ENCODE data around the gene TRIM17.
"Not testable (repeated sequence)": the region's sequence is repeated elsewhere in the genome, so short reads cannot be mapped to it uniquely, and the experiment has no call there.

Gene TRIM17

DNA sequence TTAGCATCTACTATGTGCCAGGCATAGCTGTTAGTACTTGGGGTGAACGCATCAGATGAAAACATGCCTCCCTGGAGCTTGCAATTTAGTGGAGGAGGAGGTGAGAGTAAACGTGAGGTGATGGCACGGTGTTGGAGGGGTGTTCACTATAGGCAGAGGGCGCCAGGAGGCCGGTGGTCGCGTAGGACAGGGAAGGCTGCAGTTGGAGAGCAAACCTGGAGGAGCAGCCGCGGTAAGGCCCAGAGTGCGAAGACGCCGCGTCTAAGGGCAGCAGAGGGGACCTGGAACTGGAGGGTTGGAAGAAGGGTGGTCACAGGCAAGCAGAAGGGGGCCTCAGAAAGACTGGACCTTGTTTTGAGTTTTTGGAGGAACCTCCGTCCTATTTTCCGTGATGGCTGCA is 30.2 kb upstream of the TRIM17 start:
- DNase-seq = no peak

DNA sequence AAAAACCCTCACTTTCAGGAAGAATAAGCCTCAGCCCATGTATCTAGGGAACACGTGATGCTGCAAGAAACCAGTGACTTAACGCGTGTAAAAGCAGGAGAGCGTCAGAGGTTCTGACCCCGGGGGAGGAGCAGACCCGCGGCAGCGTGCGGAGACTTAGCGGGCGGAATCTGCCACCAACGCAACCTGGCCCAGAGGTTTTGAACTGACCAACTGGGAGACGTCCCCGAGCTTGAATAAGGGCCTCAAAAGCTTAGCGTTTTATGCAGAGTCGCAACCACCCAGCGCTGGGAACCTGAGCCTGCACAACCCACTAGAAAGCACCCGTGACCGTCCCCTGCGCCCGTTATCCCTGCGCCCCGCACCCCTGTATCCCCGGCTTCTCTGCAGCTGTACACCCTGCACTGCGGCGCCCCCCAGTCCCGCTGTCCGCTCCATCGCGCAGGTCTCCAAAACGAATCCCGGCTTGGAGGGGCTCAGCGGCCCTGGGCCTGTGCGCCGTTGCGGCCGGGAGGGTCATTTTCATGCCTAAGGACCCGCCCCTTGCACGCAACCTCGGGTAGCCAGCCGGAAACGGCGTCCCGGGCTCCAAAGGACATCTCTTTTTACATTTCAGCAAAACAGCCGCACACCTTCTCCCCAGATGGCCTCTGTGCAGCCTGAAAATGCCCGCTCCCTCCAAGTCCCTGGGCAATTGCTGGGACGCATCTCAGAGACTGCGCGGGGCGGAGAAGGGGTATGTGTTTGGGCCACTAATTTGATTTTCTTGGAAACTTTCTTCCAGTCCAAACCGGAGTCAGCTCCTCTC is 29.4 kb upstream of the TRIM17 start:
- peak; percentile 48 for DNase-seq

DNA sequence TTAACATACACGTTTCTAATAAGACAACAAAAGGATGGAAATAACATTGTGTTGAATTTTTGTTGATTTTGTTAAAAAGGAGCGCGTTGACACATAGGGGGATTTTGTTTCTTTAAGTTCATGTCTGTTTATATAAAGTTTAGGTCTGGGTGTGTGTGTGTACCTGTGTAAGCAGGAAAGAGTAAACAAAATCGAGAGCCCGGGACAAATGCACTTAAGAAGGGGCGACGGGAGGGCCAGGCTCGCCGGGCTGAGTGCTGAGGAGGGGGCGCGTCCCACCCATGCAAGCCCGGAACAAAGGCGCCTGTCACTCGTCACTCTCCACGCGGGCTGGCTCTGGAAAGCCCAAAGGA is 28.8 kb upstream of the TRIM17 start:
- no peak for DNase-seq

DNA sequence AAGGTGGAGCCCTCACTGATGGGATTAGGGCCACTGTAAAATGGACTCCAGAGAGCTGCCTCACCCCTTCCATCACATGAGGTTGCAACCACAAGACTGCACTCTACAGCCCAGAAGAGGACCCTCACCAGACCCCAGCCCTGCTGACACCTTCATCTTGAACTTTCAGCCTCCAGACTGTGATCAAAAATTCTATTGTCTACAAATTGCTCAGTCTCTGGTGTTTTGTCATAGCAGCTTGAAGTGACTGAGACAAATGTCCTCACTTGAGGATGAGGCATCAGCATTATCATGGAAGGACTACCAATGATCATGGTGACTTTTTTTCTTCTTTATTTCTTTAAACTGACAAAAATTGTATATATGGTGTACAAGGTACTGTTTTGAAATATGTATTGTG is 26.7 kb upstream of the TRIM17 start:
- DNase-seq = no peak

DNA sequence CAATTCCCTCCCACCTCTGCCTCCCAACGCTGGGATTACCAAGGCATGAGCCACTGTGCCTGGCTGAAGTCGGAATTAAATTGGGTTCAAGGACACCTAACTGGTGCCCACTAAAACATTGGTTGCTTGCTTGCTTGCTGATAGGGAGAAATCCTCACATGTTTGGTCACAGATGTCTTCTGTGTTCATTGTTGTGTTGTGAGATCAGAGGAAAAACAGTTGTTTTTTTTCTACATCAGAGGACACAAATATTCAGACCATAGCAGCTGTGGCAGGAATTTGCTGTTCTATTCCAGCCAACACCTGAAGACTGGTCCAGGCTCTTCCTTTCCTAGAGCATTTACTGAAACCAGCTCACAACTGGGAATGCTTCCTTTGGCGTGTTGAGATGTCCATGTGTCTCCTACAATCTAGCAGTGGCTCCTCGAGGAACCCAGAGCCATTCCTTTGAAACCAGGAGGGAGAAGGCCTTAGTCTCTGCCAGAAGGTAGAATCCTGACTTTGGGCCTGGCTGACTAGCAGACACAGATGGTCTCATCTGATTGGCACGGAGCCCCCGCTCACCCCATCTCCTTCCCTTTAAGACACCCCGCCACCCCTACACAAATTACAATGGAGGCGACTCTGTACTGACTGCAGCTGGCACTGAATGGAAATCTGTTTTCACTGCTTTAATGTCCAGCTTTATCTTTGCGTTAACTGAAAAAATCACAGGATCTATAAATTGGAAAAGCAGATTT is 24.3 kb upstream of the TRIM17 start:
- DNase-seq = no peak

DNA sequence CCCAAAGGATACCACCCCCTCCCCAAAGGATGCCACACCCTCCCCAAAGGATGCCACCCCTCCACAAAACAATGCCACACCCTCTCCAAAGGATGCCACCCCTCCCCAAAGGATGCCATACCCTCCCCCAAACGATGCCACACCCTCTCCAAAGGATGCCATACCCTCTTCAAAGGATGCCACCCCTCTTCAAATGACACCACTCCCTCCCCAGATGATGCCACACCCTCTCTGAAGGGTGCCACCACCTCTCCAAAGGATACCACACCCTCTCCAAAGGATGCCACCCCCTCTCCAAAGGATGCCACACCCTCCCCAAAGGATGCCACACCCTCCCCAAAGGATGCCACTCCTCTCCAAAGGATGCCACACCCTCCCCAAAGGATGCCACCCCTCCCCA is 21.6 kb upstream of the TRIM17 start:
- no peak for DNase-seq

DNA sequence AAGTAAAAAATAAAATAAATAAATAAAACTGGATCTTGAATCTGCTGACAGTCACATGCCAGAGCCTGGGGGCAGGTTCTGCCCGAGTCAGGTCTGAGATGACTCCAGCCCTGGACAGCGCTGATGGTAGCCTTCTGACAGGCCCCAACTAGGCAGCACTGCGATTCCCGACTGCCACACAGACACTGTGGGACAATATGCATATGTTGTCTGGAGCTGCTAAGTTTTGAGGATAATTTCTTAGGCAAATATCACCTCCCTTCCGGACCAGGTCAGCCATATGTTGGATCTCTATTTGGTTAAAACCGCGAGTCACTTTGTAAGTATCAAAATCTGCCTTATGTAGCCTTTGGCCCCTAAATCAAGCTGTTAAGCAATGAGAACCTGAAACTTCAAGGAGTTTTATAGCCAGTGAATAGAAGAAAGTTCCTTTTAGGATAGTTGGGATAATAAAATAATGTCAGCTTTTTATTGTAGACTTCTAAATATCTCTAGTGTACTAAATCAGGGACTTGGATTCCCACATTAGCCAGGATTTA is 20.8 kb upstream of the TRIM17 start:
- DNase-seq = no peak

DNA sequence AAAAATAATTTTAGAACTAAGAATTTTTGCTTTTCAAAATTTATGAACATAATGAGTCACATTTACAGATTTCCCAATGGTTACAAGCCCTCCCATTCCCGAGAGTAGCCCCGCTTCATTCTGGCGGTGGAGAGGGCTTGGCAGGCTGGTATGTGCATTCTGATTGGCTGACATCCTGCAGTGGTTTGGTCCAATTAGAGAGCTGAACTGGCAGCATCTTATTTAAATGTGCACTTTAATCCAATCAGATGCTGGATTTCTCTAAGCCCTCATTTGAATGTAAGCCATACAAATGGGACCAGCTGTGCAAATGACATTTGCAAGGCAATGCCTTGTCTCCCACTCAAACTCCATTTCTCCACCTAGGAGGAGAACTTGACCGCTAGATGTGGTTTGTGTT is 18.0 kb upstream of the TRIM17 start:
- no peak for DNase-seq

DNA sequence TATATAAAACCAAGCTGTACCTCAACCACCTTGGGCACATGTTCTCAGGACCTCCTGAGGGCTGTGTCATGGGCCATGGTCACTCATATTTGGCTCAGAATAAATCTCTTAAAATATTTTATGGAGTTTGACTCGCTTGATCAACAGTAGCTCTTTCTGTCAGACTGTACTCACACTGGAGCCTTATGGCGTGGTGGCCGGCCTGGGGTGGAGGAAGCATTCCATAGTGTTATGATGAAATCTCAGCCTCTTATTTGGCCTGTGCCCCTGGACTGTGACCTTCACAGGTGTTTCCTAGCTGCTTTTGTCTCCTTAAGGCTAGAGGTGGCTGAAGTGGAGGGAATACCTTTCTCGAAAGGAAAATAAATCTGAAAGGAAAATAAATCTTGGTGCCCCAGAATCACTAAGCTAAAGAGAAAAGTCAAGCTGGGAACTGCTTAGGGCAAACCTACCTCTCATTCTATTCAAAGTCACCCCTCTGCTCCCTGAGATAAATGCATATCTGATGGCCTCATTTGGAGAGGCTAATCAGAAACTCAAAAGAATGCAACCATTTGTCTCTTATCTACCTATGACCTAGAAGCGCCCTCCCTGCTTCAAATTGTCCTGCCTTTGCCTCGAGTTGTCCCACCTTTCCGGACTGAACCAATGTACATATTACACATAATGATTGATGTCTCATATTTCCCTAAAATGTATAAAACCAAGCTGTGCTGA is 16.8 kb upstream of the TRIM17 start:
- not testable (repeated sequence) for DNase-seq

DNA sequence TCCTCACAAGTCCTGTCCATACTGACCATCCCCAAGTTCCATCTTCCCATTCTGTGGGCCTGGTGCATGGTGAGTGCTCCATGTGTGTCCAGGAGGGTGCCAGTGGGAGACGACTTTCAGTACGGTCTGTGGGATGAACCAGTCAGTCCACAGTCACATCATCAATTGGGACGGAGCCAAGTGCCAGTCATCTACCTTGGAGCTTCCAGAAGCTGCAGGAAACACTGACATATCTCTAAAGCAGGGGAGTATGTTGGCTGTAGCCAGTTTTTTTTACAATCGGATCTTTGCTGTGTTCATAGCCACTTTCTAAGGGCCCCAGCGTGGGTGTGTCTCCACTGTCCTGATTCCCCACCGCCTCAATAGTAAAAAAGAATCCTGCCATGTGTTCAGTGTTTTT is 13.6 kb upstream of the TRIM17 start:
- DNase-seq = no peak

DNA sequence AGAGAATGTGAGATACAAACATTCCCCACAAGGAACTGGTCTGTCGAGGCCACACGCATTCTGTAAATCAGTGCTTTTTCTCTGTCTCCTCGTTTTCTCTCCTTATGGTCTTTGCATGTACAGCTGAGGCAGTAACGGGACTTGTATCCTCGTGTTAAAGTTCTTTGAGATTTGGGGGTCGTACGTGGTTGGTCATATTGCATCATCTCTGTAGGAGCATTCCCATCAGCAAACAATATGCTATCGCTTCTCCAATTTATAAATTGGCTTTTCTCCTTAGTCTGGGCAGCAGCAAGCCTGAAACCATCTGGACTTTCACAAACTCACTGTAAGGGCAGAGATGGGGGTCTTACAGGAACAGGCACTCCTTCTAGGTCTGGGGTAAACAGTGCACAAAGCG is 13.0 kb upstream of the TRIM17 start:
- DNase-seq = no peak

DNA sequence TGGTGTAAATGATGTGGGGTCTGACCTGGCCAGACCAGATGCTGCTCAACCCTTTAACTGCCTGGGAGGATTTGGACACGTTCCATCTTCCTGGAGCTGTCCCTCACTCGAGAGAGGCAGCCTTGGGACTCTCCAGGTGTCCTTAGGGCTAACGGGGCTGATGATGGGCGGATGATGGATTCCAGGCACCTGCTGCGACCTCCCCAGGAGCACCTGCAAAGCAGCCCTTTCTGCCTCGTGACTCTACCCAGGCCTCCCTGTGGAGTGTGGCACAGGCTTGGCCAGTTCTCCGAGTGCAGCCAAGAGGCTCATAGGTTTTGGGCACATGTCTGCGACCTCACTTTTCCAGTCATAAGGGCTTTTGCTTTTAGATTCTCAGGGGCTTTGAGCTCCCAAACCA is 12.3 kb upstream of the TRIM17 start:
- DNase-seq = no peak

DNA sequence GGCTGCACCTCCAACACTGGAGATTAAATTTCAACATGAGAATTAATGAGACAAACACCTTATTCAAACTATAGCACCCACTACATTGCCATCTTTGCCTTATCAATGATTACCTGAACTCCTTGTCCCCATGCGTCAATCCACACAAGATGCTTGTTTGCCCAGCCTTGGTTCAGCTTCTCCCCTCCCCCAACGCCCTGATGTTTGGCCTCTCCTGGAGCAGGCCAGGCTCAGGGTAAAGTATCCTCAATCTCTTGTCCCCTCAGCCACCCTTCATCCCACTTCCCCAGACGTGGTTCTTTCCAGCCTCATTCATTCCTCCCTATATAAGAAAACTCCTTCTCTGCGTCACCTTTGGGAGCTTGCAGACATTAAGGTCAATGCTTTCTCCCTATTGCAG is 11.8 kb upstream of the TRIM17 start:
- DNase-seq = no peak

DNA sequence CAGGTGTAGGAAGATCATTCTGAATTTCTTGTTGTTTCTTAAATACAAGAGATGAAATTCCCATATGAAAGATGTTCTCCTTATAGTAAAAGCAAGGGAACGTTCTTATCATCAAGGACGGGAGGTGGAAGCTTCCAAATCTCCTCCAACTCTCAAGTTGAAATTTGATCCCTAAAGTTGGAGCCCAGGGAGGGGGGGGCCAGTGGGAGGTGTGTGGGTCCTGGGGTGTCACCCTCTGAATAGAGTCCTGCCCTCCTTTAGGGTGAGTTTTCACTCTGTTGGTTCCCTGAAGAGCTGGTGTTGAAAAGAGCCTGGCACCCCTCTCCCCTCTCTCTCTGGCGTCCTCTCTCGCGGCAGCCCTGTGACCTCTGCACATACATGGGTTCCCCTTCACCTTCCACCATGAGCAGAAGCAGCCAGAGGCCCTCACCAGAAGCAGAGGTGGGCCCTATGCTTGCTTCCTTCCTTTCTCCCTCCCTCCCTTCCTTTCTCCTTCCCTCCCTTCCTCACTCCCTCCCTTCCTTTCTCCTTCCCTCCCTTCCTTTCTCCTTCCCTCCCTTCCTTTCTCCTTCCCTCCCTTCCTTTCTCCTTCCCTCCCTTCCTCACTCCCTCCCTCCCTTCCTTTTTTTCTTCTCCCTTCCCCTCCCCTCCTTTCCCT is 10.0 kb upstream of the TRIM17 start:
- no peak for DNase-seq

DNA sequence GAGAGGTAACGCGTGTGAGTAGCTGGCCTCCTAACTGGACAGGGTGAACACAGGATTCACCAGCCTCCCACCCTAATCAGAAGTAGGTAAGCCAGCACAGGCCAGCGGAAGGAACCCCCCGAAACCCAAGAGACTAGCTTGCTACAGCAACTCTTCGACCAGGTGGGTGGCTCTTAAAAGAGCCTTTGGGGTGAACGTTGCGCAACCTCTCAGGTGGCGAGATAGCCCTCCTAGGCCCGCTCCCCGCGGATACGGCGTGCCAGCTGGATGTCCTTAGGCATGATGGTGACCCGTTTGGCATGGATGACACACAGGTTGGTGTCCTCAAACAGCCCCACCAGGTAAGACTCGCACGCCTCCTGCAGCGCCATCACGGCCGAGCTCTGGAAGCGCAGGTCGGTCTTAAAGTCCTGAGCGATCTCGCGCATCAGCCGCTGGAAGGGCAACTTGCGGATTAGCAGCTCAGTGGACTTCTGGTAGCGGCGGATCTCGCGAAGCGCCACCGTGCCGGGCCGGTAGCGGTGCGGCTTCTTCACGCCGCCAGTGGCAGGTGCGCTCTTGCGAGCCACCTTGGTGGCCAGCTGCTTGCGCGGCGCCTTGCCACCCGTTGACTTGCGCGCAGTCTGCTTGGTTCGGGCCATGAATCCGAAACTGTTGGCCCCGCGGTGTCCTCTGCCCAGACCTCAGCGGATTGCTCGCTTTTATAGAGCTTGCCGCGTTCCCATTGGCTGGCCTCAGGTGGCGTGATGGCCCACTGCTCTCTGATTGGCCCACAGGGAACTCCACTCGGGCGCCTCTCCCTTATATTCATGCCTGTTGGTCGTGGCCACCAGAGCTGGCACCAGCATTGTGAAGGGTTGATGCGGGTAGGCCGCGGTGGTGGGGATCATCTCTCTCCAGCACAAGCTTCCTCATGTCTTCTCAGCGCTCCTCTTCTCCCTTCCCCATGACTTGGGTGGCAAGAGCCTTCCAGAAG is 8.3 kb upstream of the TRIM17 start:
- DNase-seq = no peak

DNA sequence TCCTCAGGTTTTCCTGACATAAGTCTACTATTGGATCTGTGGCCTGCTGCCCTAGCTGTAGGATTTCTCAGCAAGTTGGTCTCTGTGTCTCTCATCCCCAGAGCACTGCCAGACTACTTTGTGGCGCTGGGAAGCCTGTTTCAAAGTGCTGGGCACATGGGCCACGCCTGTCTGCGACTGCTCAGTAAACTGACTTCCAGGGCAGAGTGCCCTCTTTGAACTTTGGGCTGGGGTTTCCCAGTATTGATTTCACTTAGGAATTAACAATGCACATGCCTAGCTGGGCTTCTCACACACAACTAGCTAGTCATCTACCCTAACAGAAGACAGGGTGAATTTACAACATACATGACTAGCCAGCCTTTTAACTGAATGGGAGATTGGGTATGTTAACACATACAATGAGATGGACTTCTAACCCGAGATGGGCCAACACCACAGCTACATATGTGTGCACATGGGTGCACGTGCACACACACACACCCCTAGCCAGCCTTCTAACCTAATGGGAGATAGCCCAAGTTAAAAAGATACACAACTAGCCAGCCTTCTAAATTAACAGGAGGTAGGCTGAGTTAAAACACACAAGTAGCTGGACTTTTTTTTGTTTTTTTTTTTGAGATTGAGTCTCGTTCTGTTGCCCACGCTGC is 6.9 kb upstream of the TRIM17 start:
- DNase-seq = no peak

DNA sequence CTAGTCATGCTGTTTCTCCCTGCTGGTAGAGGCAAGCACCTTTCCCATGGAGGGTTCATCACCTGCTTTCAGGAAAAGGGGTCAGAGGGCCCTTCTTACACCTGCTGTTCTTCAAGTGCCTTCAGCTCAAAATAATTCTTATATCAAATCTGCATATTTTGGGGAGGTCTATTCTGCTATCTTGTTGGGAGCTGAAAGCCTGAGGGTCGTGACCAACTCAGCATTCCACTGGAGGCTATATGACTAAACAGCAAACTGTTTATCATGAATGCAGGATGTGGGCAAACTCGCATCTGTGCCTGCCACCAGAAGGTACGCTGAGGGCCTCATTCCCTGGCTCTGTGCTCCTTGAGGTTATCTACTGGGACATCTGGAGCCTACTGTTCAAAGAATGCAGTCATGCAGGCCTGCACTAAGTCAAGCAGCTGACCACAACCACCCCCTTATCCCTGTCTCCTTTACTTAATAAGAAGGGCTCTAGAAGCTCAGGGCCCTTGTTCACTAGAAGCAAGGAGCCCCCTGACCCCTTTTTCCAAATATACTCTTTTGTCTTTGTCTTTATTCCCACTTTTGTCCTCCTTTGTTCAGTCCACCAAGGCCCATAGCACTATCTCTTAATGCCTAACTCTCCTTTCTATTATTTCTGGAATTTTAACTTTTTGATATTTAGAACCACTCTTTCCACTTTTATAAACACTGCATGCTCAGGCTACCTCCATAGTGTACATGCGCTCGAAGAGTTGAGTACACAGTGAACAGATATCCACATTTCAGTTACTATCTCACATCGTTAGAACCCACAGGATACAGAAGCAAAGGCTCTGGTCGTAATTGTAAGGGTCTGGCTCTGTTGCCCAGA is 4.5 kb upstream of the TRIM17 start:
- DNase-seq = no peak

DNA sequence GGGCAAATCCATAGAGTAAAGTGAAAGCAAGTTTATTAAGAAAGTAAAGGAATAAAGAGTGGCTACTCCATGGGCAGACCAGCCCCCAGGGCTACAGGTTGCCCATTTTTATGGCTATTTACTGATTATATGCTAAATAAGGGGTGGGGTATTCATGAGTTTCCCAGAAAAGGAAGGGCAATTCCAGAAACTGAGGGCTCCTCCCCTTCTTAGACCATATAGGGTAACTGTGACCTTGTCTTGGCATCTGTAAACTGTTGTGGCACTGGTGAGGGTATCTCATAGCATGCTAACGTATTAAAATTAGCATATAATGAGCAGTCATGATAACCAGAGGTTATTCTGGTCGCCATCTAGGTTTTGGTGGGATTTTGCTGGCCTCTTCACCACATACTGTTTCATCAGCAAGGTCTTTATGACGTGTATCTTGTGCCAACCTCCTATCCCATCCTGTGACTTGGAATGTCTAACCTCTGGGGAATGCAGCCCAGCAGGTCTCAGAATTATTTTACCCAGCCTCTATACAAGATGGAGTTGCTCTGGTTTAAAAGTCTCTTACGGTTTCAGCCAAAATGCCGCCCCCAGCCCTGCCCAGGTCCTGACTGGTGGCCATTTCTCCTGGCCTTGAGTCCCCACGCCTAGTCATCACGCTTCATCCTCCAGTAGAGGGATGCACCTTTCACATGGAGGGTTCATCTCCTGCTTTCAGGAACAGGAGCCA is 982 bp upstream of the TRIM17 start:
- DNase-seq = no peak

DNA sequence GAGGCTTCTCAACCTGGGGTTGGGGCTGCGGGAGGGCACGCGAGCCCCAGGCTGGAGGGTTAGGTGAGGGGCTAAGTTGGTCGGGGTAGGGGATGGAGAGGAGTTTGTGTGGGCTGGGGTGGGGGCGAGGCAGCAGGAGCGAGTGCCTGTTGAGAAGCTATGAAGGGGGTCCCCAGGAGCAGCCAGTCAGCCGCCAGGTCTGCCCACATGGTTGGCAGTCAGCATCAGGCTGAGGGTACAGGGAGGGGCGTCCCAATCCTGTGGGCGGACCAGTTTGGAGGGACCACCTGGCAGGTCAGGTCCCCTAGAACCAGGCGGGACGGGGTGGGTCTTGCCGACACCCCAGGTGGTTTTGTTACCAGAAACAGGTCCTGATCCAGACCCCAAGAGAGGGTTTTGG is 400 bp upstream of the TRIM17 start:
- no peak for DNase-seq

DNA sequence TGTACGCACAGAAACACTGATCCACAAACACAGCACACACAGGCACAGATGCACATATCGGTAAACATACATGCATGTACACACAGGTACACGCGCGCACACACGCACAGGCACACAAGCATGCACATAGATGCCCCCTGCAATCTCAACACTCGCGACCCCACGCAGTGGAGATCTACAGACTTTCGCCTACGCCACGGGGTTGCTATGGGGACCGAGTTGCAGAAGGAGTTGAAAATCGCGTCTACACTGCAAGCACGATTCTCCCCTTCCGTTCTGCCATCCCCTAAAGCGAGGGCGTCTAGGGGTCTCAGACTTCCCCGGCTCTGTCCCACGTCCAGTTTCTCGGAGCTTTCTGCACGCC is 826 bp downstream of the TRIM17 start:
- DNase-seq = no peak

Data from right hindlimb (tissue), 1 donor.